Mesothelial cell of epicardium (in vitro differentiated cells): ENCODE data around the gene ATL3. TPM values are rescaled to one million over a fixed set of nuclear protein-coding genes. Genes with fewer than 3 reads are reported as not detected.

ENCODE experiments used
- DNase-seq, 2 experiments: peaks; one replicate each; pipeline ENCODE4 v3.0.0; 2021; ENCODE audit warnings: low spot score in 2 of 2; ENCODE audit not compliant: unreplicated experiment in 2 of 2
- H3K27ac Mint-ChIP-seq: 2 replicates; pipeline ENCODE4 v1.8.0; 2021; ENCODE audit warnings: mixed read lengths
- H3K27me3 Mint-ChIP-seq: 2 replicates; pipeline ENCODE4 v1.8.0; 2021; ENCODE audit warnings: low read depth, mixed read lengths
- H3K36me3 Mint-ChIP-seq: 2 replicates; pipeline ENCODE4 v1.8.0; 2021; ENCODE audit warnings: mixed read lengths
- H3K4me1 Mint-ChIP-seq: 2 replicates; pipeline ENCODE4 v1.8.0; 2021; ENCODE audit warnings: mixed read lengths
- H3K4me3 Mint-ChIP-seq: 2 replicates; pipeline ENCODE4 v1.8.0; 2021; ENCODE audit warnings: mild to moderate bottlenecking, moderate library complexity, mixed read lengths
- H3K9me3 Mint-ChIP-seq: 2 replicates; pipeline ENCODE4 v1.8.0; 2021; ENCODE audit warnings: mixed read lengths
- total RNA-seq: library from RNA; stranded (reverse); gene quantifications from 3 replicates; pipeline ENCODE4 v1.2.1, GENCODE V29; 2021
- TF ChIP-seq, protein P1 (sequence below): fragments of 200-600 bp; sonication (generic); IDR thresholded peaks from one replicate; pipeline ENCODE4 v1.5.0; 2021; ENCODE audit warnings: antibody characterized with exemption; ENCODE audit not compliant: unreplicated experiment

ATL3 gene
- total RNA-seq, 1 donor from 2014 or later: 20.0 TPM

DNA sequence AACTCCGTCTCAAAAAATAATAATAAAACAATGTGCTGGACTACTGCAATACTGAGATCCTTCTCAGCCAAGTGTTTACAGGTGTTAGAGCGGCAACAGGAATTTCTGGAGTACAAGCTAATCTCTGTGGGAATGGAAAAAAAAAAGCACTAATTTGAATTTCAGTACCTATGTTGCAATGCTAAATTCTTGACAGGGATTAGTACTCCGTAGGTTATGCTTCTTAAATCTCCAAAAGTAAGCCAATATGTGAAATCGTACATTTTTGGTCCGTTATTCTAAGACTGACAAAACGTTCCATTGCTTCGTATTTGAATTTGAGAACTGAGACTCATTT, 1.1 kb downstream of the ATL3 start:
- Mint-ChIP-seq H3K4me1 (peaks cover 13% of the 10 kb centered on the region), H3K4me3 (peak overlapping the region; percentile 74), H3K36me3 (no peaks in the 10 kb centered on the region), H3K9me3 (no peaks in the 10 kb centered on the region), H3K27ac (peak overlapping the region; percentile 74), H3K27me3 (no peaks in the 10 kb centered on the region)
- no peak for DNase-seq
- TF ChIP-seq, protein P1, sequence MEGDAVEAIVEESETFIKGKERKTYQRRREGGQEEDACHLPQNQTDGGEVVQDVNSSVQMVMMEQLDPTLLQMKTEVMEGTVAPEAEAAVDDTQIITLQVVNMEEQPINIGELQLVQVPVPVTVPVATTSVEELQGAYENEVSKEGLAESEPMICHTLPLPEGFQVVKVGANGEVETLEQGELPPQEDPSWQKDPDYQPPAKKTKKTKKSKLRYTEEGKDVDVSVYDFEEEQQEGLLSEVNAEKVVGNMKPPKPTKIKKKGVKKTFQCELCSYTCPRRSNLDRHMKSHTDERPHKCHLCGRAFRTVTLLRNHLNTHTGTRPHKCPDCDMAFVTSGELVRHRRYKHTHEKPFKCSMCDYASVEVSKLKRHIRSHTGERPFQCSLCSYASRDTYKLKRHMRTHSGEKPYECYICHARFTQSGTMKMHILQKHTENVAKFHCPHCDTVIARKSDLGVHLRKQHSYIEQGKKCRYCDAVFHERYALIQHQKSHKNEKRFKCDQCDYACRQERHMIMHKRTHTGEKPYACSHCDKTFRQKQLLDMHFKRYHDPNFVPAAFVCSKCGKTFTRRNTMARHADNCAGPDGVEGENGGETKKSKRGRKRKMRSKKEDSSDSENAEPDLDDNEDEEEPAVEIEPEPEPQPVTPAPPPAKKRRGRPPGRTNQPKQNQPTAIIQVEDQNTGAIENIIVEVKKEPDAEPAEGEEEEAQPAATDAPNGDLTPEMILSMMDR: no peak

DNA sequence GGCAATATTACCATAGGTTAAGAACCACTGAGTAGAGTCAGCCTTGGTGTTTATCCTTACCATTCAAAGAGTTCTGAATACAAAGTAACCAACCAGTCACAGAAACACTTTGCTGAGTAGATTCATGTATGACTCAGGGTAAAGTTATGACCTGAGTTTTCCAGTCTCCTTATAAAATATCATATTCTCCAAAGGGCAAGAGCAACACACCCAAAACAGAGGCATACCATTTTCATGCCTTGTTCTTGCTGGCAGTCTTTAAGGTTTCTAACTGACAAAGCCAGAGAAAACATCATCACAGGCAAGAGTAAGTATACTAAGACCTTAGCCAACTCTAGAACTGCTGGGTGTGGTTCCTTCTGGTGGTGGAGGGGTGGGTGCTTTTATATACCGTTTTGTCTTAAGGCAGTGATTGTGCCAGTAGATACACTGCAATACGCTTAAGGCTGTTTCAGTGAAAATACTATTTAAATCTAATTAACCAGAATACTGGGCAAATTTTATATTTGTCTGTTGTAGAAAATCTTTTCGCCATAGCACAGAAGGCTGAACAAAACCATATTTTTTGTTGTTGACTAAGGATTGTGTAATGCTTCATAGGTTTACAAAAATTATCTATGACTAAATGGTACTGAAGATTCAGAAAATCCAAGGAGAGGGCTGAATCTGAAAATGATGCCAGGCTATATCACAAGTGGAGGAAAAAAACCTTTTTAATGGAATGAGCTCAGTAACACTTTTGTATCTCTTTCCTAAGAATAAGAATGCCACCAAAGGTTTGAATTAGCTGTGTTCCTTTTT, 3.0 kb downstream of the ATL3 start:
- Mint-ChIP-seq H3K27ac (no peak overlapping the region), H3K27me3 (no peaks in the 10 kb centered on the region), H3K9me3 (no peaks in the 10 kb centered on the region), H3K4me3 (no peak overlapping the region), H3K36me3 (no peaks in the 10 kb centered on the region), H3K4me1 (peaks cover 20% of the 10 kb centered on the region)
- TF ChIP-seq, protein P1: no peak
- no peak for DNase-seq

DNA sequence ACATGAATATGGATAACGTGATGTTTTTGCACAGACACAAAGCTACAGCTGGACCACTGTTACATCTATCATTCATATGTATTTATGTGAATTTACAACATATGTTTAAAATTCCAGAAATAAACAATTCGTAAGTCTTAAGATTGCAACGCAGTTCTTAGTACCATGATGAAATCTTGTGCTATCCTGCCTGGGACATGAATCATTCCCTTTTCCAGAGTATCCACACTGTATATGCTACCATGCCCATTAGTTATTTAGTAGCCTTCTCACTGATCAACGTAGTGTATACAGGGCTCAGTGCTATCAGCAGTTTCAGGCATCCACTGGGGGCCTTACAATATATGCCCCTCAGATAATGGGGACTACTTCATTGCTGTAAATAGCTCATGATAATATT, 4.3 kb downstream of the ATL3 start:
- no peaks in the 10 kb centered on the region for H3K36me3 Mint-ChIP-seq
- no peaks in the 10 kb centered on the region for H3K9me3 Mint-ChIP-seq
- TF ChIP-seq, protein P1: no peak
- no peak for DNase-seq
- H3K27me3 Mint-ChIP-seq: no peaks in the 10 kb centered on the region
- no peak overlapping the region for H3K27ac Mint-ChIP-seq
- H3K4me1 Mint-ChIP-seq: peaks cover 20% of the 10 kb centered on the region
- H3K4me3 Mint-ChIP-seq: no peak overlapping the region

DNA sequence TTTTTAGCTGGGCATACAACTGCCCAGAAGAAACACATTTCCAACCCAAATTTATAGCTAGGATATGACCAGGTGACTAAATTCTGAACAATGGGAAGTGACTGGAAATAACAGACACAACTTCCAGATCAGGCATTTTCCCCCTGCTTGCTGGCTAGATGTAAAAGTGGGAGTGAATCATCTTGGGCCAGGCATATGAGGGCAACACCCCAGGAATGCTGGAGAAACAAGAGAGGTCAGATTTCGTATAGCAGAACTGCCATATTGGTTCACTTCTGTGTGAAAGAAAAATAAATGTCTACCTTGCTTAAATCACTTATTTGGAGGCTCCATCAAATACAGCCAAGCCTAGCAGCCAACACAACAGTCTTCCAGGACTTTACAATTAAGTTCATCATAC, 7.4 kb downstream of the ATL3 start:
- TF ChIP-seq, protein P1: no peak
- Mint-ChIP-seq H3K36me3 (peaks cover 1% of the 10 kb centered on the region), H3K27me3 (no peaks in the 10 kb centered on the region), H3K4me3 (no peak overlapping the region), H3K9me3 (no peaks in the 10 kb centered on the region), H3K4me1 (peaks cover 13% of the 10 kb centered on the region), H3K27ac (no peak overlapping the region)
- no peak for DNase-seq

DNA sequence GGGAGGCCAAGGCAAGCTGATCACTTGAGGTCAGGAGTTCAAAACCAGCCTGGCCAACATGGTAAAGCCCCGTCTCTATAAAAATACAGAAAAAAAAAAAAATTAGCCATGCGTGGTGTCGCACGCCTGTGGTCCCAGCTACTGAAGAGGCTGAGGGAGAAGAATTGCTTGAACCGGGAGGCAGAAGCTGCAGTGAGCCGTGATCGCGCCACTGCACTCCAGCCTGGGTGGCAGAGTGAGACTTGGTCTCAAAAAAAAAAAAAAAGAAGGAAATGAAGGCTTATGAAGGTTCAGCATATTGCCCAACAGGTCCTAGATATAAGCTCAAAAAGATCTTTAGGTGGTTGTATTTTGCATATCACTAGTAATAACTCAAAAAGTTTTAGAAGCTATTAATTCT, 10.2 kb downstream of the ATL3 start:
- DNase-seq: no peak
- no peaks in the 10 kb centered on the region for H3K27me3 Mint-ChIP-seq
- peaks cover 7% of the 10 kb centered on the region for H3K36me3 Mint-ChIP-seq
- peaks cover 7% of the 10 kb centered on the region for H3K4me1 Mint-ChIP-seq
- TF ChIP-seq, protein P1: no peak
- no peaks in the 10 kb centered on the region for H3K9me3 Mint-ChIP-seq
- no peak overlapping the region for H3K4me3 Mint-ChIP-seq
- no peak overlapping the region for H3K27ac Mint-ChIP-seq
